CD1c-positive myeloid dendritic cell (primary cell): ENCODE results near the gene SEMA4C.

ENCODE experiments used
- DNase-seq: peaks from one replicate; pipeline ENCODE4 v3.0.0-alpha.2; 2016; ENCODE audit errors: extremely low spot score

SEMA4C gene

DNA sequence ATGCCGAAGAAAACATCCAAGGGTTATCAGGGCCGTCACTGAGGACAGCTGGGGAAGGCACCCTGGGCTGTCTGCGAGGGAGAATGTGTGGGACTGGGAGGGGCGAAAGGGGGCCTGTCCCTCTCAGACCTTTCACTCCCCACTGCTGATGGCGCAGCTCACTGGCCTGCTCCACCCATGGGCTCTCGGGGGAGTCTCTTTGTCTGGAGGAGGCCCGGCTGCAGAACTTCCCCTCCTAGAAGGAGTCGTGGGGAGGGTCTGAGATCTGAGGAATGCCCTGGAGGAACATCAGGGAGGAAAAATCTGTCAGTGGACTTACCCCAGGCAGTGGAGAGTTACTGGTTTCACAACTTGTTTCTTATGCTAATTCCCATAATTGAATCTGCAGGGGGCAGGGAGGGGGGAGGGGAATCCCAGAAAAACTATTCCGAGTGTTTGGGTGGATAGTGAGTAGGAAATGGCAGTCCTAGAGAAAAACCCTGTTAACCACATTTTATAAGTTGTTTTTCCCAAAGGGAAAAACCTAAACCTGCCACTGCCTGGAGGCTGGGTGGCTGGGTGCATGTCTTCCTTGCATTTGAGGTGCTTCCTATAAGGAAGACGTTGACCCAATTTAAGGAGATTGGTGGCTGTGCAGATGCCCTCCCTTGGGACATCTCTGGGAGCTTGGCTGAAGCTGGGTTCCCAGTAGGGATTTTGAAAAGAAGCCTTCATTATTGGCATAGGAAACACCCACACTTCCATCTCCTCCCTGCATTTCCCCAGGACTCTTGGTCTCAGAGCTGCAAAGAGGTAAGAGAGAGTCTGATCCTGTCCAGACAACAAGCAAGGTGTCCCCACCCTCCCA is 11.7 kb upstream of the SEMA4C start:
- DNase-seq = no peak

DNA sequence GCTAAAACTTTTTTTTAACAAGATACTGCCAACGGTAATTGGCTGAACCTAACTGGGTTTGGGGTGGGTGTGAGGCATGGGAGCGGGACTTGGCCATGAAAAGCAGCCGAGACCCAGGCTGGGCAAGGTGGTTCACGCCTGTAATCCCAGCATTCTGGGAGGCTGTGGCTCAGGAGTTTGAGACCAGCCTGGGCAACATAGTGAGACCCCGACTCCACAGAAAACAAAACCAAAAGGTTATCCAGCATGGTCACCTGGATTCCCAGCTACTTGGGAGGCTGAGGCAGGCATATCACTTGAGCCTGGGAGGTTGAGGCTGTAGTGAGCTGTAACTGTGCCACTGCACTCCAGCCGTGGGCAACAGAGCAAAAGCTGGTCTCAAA is 11.0 kb upstream of the SEMA4C start:
- no peak for DNase-seq

DNA sequence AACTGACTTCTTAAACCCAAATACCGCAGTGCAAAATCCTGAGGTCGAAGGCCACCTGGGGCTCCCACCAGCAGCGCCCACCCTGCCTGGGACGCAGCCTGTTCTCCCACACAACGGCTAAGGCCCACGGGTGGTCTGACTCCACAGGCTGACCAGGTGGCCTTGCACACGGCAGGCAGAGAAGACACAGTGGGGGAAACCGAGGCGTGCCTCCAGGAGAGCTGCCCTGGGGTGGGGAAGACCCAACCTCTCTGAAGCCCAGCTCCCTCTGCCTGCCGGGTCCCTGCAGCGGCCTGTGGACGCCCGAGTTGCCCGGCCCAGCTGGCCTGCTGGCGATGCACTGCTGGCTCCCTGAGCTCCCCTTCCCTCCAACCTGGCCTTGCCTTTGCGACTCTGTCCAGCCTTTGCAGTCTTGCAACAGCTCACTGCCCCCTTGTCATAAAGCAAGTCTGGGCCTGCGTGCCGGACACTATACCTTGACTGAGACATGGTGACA is 9.7 kb upstream of the SEMA4C start:
- no peak for DNase-seq

DNA sequence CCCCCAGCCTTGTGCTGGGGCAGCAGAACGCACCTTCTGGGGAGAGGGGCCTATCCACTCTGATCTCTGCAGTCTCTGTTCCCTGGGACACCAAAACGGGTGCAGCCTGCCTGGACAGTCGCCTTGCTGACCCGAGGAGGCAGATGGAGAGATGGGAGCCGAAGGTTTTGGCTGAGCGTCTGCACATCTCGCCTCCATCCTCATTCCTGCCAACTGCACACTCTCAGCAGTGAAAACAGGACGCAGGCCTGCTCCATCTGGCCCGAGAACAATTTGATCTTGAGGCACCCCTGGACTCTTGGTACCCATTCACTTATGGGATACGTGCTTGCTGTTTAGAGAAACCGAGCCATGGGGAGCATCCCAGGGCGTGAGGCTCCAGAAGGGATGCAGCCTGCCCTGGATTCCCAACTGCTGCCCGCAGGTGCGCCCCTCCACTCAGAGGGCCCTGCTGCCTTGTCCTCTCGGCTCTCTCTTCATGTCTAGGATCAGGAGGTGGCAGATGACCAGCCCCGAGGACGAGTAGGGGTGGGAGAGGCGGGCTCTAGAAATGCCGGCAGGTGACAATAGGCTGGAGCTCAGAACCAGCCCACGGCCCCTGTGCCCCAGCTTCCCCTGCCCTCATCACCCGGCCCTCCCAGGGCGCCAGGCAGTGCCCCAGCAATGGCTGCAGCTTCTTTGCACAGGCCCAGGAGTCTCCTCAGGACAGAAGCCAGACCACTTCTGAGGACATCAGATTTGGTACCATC is 9.1 kb upstream of the SEMA4C start:
- no peak for DNase-seq

DNA sequence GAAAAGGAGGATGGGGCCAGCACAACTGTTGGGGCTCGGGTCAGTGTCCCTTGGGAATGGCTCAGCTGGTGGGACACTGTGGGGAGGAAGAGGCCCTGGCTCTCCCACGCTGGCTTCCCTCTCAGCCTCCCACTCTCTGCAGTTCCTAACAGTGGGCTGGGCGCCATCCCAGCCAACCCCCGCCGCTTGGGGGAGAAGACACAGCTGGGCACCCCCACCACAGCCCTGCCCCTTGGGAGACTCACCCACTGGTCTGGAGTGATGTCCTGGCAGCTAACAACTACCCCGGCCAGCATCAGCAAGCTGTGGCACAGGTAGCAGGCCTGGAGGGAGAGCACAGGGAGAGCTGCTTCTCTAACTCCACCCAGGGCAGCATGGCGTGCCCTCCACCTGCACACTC is 8.3 kb upstream of the SEMA4C start:
- no peak for DNase-seq

DNA sequence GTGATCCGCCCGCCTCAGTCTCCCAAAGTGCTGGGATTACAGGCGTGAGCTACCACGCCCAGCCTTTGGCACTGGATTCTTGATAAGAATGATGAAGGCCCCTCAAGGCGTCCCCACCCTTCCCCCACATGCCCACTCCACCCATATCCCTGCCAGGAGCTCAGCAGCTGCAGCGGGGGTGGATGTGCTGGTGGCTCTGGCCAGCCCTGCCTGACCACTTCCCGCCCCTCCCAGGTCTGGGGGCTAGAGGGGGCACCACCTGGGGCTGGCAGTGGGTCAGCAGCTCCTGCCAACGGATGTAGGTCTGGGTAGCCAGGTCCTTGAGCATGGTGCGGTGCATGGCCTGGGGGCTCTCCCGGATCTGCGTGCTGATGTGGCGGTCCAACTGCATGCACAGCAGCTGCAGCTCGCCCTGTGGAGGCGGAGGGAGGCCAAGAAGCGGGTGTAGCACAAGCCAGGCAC is 7.8 kb upstream of the SEMA4C start:
- DNase-seq = no peak

DNA sequence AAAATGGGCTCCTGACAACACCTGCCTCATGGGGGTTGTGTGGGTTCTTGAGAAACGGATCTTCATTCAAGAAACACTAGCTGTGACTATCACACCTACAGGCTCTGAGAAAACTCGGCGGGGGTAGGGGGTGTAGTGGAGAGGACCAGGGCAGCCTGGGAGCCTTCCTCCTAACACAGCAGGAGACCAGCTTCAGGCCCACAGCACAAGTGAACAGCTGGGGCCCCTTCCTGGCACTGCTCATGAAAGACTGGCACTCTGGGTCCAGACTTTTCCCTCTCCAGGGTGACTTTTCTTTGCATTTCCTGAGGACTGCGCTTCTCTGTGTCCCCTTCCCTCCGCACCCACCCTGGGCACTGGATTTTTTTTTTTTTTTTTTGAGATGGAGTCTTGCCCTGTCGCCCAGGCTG is 7.2 kb upstream of the SEMA4C start:
- DNase-seq = no peak

DNA sequence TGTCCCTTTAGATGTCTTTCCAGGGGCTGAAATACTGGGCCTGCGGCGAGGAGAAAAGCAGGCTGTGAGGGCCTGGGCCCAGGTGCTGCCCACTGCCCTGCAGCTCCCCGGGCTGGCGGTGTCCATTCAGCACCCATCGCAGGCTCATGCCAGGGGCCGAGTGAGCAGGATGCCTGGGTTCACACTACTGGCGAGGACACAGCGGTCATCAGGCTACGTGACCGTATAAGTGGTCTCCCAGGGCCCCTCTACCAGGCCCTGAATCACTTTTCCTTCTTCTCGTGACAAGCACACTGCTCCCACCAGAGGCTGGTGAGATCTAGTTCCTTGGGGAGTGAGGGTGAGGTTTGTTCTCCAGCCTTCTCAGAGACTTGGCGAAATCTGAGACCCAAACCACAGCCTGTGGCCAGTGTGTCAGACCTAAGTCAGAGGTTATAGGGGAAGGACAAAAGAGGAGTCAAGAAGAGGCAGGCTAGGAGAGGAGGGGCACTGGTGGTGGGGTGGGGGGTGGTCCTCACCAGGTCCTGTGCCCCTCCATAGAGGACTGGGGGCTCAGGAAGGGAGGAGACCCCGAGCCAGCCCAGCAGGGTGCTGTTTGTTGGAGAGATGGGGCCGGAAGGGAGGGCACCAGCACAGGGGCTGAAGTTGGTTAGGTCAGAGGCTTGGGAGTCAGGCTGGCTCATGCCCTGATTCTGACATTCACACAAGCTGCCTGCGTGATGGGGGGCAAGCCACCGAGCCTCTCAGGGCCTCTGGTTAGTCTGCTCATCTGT is 6.6 kb upstream of the SEMA4C start:
- no peak for DNase-seq

DNA sequence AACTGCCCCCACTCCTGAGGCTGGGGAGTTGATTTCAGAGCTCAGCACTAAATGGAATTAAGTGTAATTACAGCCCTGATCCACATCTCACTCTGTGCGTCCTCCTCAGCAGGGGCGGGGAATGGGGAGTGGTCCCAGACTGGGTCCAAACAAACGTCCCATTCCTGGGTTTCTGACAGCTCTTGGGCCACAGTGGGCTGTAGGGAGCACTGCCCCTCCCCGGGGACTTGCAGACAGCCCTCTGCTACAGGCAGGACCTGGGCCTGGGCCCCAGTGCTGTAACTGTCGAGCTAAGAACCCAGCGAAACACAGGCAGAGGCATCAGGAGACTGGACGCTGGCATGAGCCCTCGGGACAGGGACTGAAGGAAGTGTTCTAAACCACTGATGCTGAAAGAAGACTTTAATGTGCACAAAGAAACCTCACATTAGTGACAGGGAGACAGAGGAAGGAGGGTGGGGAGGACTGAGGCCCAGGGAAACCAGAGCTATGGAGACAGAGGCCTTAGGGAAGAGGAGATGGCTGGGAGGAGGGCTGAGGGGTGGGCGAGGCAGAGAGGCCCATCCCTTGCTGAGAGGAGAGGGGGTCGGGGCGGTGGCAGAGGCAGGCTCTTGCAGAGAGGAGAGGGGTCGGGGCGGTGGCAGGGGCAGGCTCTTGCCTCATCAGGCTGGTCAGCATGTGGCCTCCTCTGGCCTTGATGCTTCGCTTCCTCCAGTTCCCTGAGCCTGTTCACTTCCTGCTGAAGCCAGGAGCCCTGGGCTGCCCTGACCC is 5.8 kb upstream of the SEMA4C start:
- no peak for DNase-seq

DNA sequence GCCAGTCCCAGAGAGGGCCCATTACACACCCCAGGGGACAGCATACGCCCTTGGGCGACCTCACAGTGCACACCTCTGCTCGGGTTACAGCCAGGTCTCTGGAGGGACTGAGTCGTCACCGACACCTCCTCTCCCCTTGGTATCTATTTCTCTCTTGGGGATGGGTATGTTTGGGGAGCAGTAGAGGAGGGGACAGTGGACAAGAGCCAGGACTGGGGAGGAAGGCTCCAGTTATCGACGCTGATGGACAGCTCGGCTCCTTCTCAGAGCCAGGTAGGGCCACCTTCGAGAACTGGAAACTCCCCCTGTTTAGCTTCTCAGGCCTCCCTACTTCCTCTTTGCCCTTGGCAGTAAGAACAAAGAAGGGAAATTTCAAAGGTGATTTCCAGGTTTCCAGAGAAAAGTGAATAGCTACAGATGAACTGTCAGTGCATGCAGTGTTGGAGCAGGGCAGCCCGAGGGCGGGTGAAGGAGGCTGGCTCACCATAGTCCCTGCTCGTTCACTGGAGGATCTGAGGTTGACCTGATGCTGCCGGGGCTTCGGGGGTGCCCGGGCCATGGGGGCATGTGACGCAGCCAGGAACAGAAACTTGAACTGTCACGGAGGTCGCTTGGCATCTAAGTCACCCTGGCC is 4.4 kb upstream of the SEMA4C start:
- DNase-seq = peak; percentile 70

DNA sequence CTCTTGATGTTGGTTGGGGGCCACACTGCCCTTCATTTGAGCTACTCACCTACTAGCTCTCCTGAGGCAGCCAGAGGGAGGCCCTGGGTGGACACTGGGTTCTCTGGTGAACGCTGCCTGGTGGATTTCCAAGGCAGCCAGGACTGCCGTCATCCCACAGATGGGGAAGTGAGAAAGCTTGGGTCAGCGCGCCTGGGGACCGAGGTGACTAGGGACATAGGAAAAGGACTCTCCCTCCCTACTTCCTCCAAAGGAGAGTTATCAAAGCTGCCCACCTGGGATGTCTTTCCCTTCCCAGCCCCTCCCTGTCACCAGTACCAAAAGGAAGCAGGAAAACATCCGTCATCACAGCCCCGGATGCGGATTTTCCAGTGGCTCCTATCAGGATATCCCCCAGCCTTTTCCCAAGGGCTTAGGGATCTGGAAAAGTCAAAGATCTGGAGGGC is 3.8 kb upstream of the SEMA4C start:
- DNase-seq = peak; percentile 87

DNA sequence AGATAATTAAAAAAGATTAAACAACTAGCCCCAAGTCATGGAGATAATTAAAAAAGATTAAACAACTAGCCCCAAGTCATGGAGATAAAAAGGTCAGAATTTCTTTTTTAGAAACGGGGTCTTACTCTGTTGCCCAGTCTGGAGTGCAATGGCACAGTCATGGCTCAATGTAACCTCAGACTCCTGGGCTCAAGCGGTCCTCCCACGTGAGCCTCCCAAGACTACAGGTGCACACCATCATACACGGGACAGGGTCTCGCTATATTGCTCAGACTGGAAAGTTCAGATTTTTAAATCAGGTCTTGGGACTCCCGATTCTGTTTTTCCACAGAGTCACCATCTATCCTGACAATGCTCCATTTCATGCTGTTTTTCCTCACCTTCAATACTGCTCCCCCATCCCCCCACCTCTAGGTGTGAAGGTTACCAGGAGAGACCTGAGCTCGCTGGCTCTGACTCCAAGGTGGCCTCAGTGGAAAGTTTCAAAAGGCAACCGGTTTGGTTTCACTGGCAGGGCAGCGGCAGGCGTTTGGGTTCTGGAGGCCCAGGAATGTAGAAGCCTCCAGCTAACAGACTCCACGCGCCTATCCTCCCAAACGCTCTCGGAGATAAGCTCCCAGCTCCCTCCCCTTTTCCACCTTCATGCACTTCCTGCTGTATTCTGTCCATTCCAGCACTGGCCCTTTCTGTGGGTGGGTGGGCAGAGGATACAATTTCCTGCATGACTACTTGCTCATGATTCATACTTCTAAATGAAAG is 2.9 kb upstream of the SEMA4C start:
- no peak for DNase-seq

DNA sequence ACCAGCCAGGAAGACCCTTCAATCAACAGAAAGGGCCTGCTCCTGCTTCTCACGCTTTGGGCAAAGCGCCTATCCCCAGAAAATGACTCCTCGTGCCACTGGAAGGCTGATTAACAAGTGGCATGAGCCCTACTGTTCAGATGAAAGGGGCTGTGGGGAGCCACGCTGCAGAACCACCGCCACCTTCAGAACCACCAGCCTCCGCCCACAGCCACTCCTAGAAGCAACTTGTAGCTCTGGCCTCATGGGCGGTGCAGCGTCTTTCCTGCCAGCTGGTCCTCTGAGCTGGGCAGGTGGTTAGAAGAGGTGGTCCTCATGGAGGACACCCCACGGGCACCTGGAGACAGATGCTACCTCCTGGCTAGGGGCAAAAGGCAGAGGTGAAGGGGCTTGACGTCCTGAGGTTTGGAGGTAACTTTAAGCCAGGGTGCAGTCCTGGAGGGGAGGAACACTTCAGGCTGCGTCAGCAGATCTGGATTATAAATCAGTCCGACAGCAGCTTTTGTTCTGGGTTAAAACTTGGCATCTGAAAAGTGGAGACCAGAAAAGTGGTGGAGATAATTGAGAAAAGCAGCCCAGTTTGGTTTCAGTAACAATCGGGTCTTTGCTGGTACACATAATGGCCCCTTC is 861 bp upstream of the SEMA4C start:
- peak; percentile 34 for DNase-seq

DNA sequence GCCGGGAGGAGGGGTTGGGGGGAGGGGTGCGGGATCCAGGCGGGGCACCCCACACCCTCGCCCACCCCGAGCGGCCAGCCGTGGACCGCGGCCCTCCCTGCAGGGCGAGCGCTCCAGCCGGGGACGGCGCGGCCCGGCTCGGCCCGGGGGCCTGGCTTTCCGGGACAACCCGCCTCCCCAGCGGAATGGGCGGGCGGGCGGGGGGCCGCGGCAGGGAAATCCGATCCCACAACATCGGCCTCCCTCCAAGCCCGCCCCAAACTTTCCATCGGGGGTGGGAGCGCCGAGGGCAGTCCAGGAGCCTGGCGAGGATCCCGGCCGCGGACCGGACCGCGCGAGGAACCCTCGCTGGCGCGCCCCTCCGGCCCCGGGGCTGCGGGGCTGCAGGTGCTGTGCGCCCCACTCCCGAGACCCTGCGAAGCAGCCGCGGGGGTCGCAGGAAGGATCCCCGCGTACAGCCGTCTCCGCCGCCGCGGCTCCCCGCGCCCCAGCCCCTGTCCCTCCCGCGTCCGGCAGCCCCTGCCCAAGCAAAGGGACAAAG is 529 bp downstream of the SEMA4C start:
- no peak for DNase-seq

DNA sequence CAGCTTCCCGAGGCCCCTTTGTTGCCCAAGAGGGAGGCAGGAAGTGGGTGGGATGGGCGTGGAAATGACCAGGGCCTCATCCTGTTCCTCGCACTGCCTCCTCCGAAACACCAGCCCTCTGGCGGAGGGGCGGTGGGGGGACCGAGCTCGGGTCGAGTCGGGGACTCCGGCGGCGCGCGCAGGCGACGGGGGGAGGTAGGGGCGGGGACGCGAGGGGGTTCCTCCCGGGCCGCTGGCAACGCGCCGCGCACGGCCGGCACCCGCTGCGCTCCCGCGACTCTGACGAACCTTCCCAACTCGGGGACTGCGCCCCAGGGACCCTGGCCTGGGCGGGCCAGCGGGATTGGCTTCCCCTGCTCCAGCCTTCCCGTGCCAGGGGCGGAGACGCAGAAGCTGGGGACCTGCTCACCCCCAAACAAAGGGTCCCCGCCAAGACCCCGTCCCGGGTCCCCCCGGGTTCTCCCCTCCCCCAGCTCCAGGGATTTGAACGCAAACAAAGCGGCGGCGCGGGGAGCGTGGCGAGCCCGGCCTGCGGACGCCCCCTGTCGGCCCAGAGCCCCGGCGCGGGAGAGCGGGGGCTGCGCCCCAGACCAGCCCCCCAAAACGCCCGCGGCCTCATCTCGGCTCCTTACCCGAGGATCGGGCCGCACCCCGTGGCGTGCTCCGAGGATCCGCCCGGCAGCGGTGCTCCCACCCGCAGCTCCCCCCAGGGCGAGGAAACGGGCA is 1.2 kb downstream of the SEMA4C start:
- peak; percentile 59 for DNase-seq

DNA sequence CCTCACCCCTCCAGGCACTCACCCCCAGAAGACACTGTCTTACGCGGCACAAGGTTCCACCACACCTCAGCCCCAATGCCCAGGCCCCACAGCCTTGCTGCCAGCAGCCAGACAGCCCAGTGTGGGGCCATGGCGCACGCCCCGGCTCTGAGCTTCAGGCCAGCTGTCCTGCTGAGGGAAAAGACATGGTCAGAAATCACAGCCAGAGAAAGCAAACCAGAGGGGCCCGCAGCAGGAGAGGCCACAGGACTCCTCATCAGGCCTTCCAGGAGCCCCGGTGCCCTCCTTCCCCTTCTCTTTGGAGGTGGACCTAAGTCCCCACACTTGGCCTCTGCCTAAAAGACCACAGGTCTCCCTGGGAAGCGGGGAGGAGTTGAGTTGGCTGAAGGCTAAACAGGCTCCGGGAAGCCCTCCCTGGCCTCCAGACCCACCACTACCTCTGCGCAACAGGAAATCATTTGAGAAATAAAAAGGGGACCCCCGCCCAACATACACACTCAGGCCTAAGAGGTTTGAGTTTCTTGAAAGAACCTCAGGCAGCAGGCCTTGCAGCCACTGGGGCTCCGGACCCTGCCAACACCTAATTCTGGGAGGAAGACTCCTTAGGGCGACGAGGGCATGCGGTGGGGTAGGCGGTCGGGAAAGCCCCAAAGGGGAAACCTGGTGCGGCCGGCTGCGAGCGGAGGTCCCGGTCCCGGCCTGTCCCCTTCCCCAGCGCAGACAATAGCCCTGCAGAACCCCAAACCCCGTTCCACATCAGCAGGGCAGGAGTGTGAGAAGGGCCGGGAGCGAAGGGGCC is 1.9 kb downstream of the SEMA4C start:
- DNase-seq = no peak

DNA sequence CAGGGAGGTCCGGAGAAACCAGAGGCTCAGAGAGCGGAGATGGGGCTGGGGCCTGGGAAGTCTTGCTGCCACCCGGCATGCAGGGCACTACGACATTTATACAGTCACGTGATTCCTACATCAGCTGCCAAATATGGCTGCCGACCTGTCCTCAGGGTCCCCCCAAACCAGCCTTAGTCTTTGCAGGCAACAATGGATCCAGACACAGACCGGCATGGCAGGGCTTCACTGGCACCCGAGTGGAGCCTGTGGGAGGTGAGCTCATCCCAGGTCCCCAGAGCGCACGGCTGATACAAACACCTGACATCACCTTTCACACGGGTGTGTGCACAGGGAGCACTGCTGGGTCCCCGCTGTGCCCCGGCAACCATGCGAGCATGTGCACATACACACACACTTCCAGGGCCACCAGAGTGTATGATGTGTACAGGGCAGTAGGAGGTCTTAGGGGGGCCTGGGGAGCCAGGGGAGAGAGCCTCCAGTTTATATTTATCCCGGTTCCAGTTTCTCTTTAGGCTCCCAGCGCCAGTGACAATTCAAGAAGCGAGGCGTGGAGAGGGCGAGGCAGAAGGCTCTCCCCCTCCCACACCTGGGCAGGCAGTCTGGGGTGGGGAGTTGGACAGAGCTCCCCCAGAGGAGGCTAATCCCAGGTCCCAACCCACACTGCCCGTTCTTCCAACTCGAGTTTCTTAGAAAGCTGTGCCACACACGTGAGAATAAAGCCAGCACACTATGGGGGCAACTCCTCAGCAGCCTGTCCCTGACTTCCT is 2.7 kb downstream of the SEMA4C start:
- no peak for DNase-seq
